Measurements from ENCODE around the gene TMEM207.

GRCh38 chr3:190458040-190458439, 8.3 kb upstream of the TMEM207 start:
- TF ChIP-seq CTCF (IDR thresholded peaks at IDR 0.05), result no peak
- no peak for TF ChIP-seq POLR2A (IDR thresholded peaks at IDR 0.05)
